OCI-LY3 (cell line): ENCODE data around the gene IFI27.

Source experiments
- EZH2phosphoT487 ChIP-seq: fragments of 200-600 bp; shearing (Covaris generic); IDR thresholded peaks from 2 replicates; pipeline ENCODE4 v1.6.1; 2018; ENCODE audit warnings: antibody characterized with exemption, mixed run types, low read depth
- TF ChIP-seq, protein P1 (sequence below): fragments of 200-600, 300-600 bp; sonication (generic); IDR thresholded peaks from 2 replicates; pipeline ENCODE4 v1.5.1; 2014; ENCODE audit warnings: antibody characterized with exemption, low read length, low read depth

DNA sequence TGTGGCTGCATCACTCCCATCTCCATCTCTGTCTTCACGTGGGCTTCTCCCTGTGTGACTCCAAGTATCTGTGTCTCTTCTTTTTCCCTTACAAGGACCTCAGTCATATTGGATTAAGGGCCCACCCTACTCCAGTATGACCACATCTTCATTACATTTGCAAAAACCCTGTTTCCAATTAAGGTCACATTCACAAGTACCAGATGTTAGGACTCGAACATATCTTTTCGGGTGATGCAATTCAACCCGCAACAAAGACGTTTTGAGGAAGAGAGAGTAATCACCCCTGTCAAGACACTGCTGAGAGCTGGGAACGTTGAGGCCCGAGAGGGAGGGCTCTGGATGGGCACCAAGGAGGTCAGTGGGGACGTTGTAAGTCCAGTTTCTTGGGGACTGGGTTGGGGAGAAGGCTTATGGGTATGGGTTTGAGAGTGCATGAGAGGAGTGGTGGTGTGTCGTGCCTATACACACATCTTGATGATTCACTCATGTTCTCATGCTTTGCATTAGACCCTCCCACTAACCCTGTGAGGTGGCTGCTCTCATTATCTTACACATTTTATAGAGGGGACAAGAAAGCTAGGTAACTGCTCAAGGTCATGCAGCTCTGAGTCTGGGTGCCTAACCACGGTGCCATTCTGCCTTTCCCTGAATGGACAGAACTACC, 12.1 kb upstream of the IFI27 start:
- TF ChIP-seq, protein P1, sequence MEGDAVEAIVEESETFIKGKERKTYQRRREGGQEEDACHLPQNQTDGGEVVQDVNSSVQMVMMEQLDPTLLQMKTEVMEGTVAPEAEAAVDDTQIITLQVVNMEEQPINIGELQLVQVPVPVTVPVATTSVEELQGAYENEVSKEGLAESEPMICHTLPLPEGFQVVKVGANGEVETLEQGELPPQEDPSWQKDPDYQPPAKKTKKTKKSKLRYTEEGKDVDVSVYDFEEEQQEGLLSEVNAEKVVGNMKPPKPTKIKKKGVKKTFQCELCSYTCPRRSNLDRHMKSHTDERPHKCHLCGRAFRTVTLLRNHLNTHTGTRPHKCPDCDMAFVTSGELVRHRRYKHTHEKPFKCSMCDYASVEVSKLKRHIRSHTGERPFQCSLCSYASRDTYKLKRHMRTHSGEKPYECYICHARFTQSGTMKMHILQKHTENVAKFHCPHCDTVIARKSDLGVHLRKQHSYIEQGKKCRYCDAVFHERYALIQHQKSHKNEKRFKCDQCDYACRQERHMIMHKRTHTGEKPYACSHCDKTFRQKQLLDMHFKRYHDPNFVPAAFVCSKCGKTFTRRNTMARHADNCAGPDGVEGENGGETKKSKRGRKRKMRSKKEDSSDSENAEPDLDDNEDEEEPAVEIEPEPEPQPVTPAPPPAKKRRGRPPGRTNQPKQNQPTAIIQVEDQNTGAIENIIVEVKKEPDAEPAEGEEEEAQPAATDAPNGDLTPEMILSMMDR = no peak
- TF ChIP-seq EZH2phosphoT487 = no peak
